Measurements from ENCODE around the gene PHIP.
"Not testable (repeated sequence)": the region's sequence is repeated elsewhere in the genome, so short reads cannot be mapped to it uniquely, and the experiment has no call there.

Gene PHIP

DNA sequence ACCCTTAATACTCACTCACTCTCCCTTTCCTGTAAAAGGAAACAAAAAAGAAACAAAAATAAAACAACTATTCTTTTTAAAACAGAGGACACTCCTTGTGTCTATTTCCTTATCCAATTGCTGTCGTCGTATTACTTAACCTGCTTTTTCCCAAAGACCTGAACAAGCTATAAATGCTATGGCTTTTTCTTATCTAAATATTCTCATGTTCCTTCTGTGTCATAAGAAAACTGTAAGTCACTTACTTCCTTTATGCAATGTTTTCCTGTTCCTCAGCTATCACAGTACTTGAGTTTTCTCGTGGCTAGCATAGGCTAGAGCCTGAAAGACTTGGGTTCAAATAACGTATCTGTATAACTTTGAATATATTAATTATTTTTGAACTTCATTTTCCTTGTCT, 111.5 kb downstream of the PHIP start:
- peaks cover 2% of the 10 kb centered on the region for H3K4me1 Mint-ChIP-seq (ENCODE audit: low read depth)
- DNase-seq (ENCODE audit: low spot score), result no peak
- no peaks in the 10 kb centered on the region for H3K27me3 Mint-ChIP-seq (ENCODE audit: low read depth)
- H3K36me3 Mint-ChIP-seq (ENCODE audit: low read depth), result peaks cover 46% of the 10 kb centered on the region
- H3K9me3 Mint-ChIP-seq, result no peaks in the 10 kb centered on the region
- H3K4me3 Mint-ChIP-seq, result no peak overlapping the region
- no peak overlapping the region for H3K27ac Mint-ChIP-seq

DNA sequence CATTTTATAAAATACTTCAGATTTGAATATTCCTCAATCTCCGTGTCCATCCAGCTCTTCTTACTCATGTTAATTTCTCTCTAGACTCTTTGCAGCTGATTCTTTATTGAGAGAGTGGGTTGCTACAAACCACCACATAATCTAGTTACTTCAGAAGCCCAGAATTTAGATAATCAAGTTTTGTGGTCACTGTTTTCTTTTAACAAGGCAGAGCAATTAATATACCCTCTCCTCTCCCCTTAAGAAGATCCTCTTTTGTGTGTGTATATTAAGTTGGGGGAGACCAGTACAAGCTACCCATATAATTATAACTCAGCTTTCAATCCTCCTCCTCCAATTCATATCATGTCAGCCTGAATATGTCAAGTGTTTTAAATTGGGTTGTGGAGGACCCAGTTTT, 115.6 kb downstream of the PHIP start:
- Mint-ChIP-seq H3K36me3 (ENCODE audit: low read depth) (peaks cover 50% of the 10 kb centered on the region), H3K27ac (no peak overlapping the region), H3K4me3 (no peak overlapping the region)

DNA sequence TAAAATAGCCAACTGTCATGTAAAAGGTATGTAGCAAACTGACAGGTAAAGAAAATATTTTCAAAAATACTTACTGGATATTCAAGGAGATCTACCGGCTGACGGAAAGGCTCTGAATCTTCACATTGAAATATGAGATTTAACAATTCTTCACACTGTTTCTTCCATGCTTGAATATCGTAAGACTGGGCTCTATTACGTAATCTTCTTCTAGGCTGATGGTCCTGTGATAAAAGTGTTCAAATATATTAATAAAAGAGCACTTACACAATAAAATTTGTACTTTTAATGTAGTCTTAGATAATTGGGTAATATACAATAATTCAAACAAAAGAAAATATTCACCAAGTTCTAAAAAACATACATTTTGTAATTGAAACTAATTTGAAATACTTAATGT, 123.3 kb downstream of the PHIP start:
- no peak for DNase-seq (ENCODE audit: low spot score)
- H3K27ac Mint-ChIP-seq, result no peak overlapping the region
- H3K36me3 Mint-ChIP-seq (ENCODE audit: low read depth), result peaks cover 75% of the 10 kb centered on the region
- H3K4me3 Mint-ChIP-seq, result no peak overlapping the region
- no peaks in the 10 kb centered on the region for H3K27me3 Mint-ChIP-seq (ENCODE audit: low read depth)
- H3K9me3 Mint-ChIP-seq, result peaks cover 27% of the 10 kb centered on the region
- H3K4me1 Mint-ChIP-seq (ENCODE audit: low read depth), result no peaks in the 10 kb centered on the region

More for the DNA sequence above, 115.6 kb downstream of the PHIP start:
- Mint-ChIP-seq H3K27me3 (ENCODE audit: low read depth) (no peaks in the 10 kb centered on the region), H3K9me3 (no peaks in the 10 kb centered on the region), H3K4me1 (ENCODE audit: low read depth) (peaks cover 2% of the 10 kb centered on the region)
- DNase-seq (ENCODE audit: low spot score), result no peak

DNA sequence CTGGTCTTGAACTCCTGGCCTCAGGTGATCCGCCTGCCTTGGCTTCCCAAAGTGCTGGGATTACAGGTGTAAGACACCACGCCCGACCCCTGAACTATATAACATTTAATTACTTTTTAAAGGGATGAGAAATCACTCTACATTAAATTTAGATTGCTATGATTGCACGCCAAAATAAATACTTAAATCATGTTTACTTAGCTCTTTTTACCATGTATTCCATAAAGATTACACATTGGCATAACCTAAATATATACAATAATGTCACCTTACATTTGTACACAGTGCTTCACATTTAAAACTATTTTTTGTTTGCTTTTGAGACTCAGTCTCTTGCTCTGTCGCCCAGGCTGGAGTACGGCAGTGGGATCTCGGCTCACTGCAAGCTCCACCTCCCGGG, 124.3 kb downstream of the PHIP start:
- Mint-ChIP-seq H3K27me3 (ENCODE audit: low read depth) (no peaks in the 10 kb centered on the region), H3K4me3 (no peak overlapping the region), H3K27ac (no peak overlapping the region), H3K9me3 (peaks cover 35% of the 10 kb centered on the region), H3K4me1 (ENCODE audit: low read depth) (no peaks in the 10 kb centered on the region), H3K36me3 (ENCODE audit: low read depth) (peaks cover 79% of the 10 kb centered on the region)
- no peak for DNase-seq (ENCODE audit: low spot score)

DNA sequence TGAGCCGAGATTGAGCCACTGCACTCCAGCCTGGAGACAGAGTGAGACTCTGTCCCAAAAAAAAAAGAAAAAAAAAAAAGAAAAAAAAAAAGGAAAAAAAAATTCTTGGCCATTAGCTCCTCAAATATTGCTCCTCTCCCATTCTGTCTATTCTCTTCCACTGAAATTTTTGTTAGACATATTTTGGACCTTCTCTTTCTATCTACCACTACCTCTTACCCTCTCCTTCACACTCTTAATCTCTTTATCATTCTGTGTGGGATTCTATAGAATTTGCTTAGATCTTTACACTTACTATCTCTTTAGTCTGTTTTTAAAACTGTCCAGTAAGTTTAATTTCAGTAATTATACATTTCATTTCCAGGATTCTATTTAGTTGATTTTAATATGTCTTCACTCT, 125.7 kb downstream of the PHIP start:
- Mint-ChIP-seq H3K27me3 (ENCODE audit: low read depth) (no peaks in the 10 kb centered on the region), H3K9me3 (peaks cover 38% of the 10 kb centered on the region), H3K27ac (no peak overlapping the region), H3K4me3 (no peak overlapping the region), H3K4me1 (ENCODE audit: low read depth) (no peaks in the 10 kb centered on the region), H3K36me3 (ENCODE audit: low read depth) (peaks cover 85% of the 10 kb centered on the region)
- no peak for DNase-seq (ENCODE audit: low spot score)

DNA sequence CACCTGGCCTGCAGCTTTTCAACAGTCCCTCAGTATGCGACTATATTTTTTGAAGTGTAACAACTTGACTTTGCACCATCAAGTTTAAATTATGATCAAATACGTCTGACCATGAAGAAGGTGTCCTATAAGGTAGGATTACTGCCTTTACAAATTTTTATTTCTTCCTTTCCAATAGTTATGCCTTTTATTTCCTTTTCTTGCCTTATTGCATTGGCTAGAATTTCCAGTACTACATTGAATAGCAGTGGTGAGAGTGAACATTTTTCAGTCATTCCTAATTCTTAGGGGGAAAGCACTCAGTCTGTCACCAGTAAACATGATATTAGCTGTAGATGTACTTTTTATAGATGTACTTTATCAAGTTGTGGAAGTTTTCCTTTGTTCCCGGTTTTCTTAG, 129.3 kb downstream of the PHIP start:
- H3K4me3 Mint-ChIP-seq, result no peak overlapping the region
- no peak overlapping the region for H3K27ac Mint-ChIP-seq
- peaks cover 38% of the 10 kb centered on the region for H3K9me3 Mint-ChIP-seq
- H3K4me1 Mint-ChIP-seq (ENCODE audit: low read depth), result no peaks in the 10 kb centered on the region
- H3K27me3 Mint-ChIP-seq (ENCODE audit: low read depth), result no peaks in the 10 kb centered on the region
- no peak for DNase-seq (ENCODE audit: low spot score)
- peaks cover 78% of the 10 kb centered on the region for H3K36me3 Mint-ChIP-seq (ENCODE audit: low read depth)

DNA sequence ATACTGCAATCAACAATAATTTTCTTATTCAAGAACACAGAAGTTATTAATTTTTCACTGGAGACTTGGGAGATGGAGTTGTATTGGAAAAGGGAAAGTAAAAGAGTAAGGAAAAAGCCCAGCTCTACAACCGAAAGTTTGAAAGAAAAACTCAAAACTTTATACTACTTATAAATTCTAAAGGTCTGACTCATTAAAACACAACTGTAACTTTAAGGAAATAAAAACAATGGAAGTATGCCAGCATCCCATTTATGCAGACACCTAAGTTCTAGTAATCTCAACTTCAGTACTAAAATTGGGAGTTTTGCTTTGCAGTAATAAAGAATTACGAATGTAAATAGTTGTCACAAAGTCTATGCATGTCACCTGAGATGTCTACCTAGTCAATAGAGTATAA, 130.1 kb downstream of the PHIP start:
- H3K4me3 Mint-ChIP-seq, result no peak overlapping the region
- peaks cover 75% of the 10 kb centered on the region for H3K36me3 Mint-ChIP-seq (ENCODE audit: low read depth)
- H3K27ac Mint-ChIP-seq, result no peak overlapping the region
- peaks cover 34% of the 10 kb centered on the region for H3K9me3 Mint-ChIP-seq
- no peaks in the 10 kb centered on the region for H3K27me3 Mint-ChIP-seq (ENCODE audit: low read depth)
- H3K4me1 Mint-ChIP-seq (ENCODE audit: low read depth), result no peaks in the 10 kb centered on the region
- no peak for DNase-seq (ENCODE audit: low spot score)

DNA sequence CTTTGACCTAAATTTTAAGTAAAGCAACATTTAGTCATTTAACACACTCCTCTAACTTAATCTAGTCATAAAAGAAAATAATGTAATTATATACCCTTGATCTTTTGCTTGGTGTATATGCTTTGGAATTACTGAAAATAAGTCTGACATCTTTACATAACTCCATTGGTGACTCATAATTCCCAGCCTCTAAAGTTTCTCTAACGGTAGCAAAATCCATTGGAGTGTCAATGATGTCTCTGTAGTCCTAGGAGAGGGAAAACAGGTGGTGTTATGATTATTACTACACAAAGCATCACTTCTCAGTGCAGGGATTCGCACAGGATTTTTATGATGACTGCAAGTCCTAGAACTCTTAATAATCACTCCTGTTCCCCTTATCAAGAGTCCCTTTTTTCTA, 130.5 kb downstream of the PHIP start:
- no peak overlapping the region for H3K4me3 Mint-ChIP-seq
- no peak overlapping the region for H3K27ac Mint-ChIP-seq
- H3K36me3 Mint-ChIP-seq (ENCODE audit: low read depth), result peaks cover 72% of the 10 kb centered on the region
- no peaks in the 10 kb centered on the region for H3K4me1 Mint-ChIP-seq (ENCODE audit: low read depth)
- H3K27me3 Mint-ChIP-seq (ENCODE audit: low read depth), result no peaks in the 10 kb centered on the region
- no peak for DNase-seq (ENCODE audit: low spot score)
- peaks cover 29% of the 10 kb centered on the region for H3K9me3 Mint-ChIP-seq

DNA sequence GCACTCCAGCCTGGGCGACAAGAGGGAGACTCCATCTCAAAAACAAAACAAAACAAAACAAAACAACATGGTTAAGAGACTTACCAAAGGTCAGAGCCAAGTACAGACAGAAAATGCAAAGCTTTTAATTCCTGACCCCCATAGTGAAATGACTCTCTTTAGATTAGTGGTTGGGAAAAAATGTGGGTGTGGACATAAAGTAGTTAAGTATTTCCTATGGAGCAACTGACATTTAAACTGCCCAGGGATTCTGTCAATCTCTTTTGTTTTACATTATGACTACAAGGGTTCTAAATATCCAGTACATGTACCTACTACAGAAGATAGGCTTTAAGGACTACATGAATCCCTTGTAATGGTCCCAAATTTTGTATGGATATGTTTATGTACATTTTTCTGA, 135.6 kb downstream of the PHIP start:
- Mint-ChIP-seq H3K4me3 (no peak overlapping the region), H3K4me1 (ENCODE audit: low read depth) (no peaks in the 10 kb centered on the region), H3K9me3 (no peaks in the 10 kb centered on the region), H3K36me3 (ENCODE audit: low read depth) (peaks cover 54% of the 10 kb centered on the region), H3K27me3 (ENCODE audit: low read depth) (no peaks in the 10 kb centered on the region), H3K27ac (no peak overlapping the region)
- DNase-seq (ENCODE audit: low spot score), result no peak

DNA sequence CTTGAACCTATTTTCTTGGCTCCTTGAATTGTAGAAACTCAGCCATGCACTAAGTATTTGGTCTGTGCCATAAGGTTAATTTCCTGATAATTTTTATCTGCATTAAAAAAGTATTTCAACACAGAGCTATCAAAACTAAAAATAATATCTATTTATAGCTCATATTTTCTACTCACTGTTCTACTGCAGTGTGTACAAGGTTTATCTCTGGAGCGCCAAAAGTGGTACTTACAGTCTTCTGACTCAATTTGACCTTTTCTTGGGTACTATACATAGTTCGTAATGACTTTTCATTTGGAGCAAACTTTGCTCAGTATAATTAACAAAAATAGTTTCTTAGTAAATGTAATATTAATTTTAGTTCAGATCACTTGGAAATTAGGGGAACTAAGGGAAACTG, 141.5 kb downstream of the PHIP start:
- no peak overlapping the region for H3K27ac Mint-ChIP-seq
- no peak overlapping the region for H3K4me3 Mint-ChIP-seq
- peaks cover 28% of the 10 kb centered on the region for H3K36me3 Mint-ChIP-seq (ENCODE audit: low read depth)
- no peak for DNase-seq (ENCODE audit: low spot score)
- H3K4me1 Mint-ChIP-seq (ENCODE audit: low read depth), result peaks cover 2% of the 10 kb centered on the region
- H3K9me3 Mint-ChIP-seq, result no peaks in the 10 kb centered on the region
- no peaks in the 10 kb centered on the region for H3K27me3 Mint-ChIP-seq (ENCODE audit: low read depth)

DNA sequence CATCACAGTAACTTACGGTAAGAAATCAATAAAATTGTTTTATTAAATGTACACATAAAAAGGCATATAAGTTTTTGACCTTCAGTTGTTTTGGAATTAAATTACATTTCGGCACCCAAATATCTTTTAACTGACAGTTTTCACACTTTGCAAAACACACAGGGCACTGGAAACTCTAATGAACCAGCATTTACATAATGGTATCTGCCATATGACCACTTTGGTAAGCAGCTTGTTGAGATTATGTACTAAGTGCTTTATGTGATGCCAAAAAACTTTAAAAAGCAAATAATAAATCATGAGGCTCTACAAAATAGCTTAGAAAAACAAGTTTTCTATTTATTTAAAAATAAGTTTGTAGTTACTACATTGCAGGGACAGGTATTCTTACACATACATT, 142.5 kb downstream of the PHIP start:
- Mint-ChIP-seq H3K36me3 (ENCODE audit: low read depth) (peaks cover 21% of the 10 kb centered on the region), H3K27ac (no peak overlapping the region), H3K27me3 (ENCODE audit: low read depth) (no peaks in the 10 kb centered on the region), H3K4me1 (ENCODE audit: low read depth) (peaks cover 2% of the 10 kb centered on the region), H3K9me3 (no peaks in the 10 kb centered on the region), H3K4me3 (no peak overlapping the region)
- DNase-seq (ENCODE audit: low spot score), result no peak

DNA sequence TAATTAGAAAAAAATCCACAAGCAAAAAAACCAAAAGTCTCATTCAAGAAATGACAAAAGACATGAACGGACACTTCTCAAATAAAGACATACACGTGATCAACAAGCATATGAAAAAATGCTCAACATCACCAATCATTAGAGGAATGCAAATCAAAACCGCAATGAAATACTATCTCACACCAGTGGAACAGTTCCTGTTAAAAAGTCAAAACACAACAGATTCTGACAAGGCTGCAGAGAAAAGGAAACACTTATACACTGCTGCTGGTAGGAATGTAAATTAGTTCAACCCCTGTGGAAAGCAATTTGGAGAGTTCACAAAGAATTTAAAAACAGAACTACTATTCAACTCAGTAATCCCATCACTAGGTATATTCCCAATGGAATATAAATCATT, 152.7 kb downstream of the PHIP start:
- Mint-ChIP-seq H3K36me3 (ENCODE audit: low read depth) (no peaks in the 10 kb centered on the region), H3K4me1 (ENCODE audit: low read depth) (no peaks in the 10 kb centered on the region), H3K27ac (no peak overlapping the region), H3K27me3 (ENCODE audit: low read depth) (peaks cover 6% of the 10 kb centered on the region), H3K9me3 (peaks cover 38% of the 10 kb centered on the region), H3K4me3 (no peak overlapping the region)
- no peak for DNase-seq (ENCODE audit: low spot score)

DNA sequence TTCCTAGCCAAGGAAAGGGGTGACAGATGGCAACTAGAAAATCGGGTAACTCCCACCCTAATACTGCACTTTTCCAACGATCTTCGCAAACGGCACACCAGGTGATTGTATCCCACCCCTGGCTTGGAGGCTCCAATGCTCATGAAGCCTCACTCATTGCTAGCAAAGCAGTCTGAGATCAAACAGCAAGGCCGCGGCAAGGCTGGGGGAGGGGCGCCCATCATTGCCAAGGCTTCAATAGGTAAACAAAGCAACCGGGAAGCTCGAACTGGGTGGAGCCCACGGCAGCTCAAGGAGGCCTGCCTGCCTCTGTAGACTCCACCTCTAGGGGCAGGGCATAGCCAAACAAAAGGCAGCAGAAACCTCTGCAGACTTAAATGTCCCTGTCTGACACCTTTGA, 156.9 kb downstream of the PHIP start:
- H3K27ac Mint-ChIP-seq; H3K36me3 Mint-ChIP-seq (ENCODE audit: low read depth); DNase-seq (ENCODE audit: low spot score); H3K4me3 Mint-ChIP-seq; H3K4me1 Mint-ChIP-seq (ENCODE audit: low read depth); H3K27me3 Mint-ChIP-seq (ENCODE audit: low read depth): not testable (repeated sequence)
- H3K9me3 Mint-ChIP-seq, result peaks cover 56% of the 10 kb centered on the region

DNA sequence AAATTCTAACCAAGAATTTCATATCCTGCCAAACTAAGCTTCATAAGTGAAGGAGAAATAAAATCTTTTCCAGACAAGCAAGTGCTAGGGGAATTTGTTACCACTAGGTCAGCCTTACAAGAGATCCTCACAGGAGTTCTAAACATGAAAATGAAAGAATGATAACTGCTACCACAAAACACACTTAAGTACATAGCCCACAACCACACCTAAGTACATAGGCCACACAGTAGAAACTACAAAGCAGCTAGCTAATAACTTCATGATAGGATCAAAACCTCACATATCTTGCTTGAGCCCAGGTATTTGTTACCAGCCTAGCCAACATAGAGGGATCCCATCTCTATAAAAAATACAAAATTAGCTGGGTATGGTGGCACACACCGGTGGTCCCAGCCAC, 160.3 kb downstream of the PHIP start:
- no peak for DNase-seq (ENCODE audit: low spot score)
- peaks cover 3% of the 10 kb centered on the region for H3K36me3 Mint-ChIP-seq (ENCODE audit: low read depth)
- H3K4me3 Mint-ChIP-seq, result no peak overlapping the region
- no peak overlapping the region for H3K27ac Mint-ChIP-seq
- peaks cover 3% of the 10 kb centered on the region for H3K4me1 Mint-ChIP-seq (ENCODE audit: low read depth)
- H3K27me3 Mint-ChIP-seq (ENCODE audit: low read depth), result no peaks in the 10 kb centered on the region
- H3K9me3 Mint-ChIP-seq, result peaks cover 46% of the 10 kb centered on the region

DNA sequence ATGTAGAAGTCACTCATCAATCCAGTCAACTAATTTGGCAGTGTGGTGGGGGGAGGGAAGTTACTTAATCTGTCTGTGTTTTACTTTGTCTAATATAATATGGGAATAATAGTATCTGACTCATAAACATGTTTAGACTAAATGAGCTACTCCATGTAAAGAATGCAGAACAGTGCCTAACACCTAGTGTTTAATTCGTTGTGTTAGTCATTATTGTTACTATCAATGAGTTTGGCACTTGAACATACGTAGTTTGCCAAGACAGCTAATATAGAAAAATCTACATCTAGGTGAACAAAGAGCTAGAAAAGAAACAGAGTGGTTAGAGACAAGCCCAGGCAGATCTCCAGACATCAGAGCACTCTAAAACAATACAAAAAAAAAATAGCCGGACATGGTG, 161.6 kb downstream of the PHIP start:
- Mint-ChIP-seq H3K9me3 (peaks cover 41% of the 10 kb centered on the region), H3K36me3 (ENCODE audit: low read depth) (peaks cover 3% of the 10 kb centered on the region), H3K4me1 (ENCODE audit: low read depth) (peaks cover 4% of the 10 kb centered on the region), H3K27me3 (ENCODE audit: low read depth) (peaks cover 6% of the 10 kb centered on the region), H3K4me3 (no peak overlapping the region), H3K27ac (no peak overlapping the region)
- DNase-seq (ENCODE audit: low spot score), result no peak
